NT2/D1 (cell line): ENCODE measurements around the gene ADAM23.

ENCODE experiments used
- SUZ12 ChIP-seq: IDR thresholded peaks from 2 replicates; pipeline ENCODE4 v1.6.1; 2011; ENCODE audit not compliant: insufficient read length, insufficient read depth; ENCODE audit errors: extremely low read depth
- ZNF274 ChIP-seq: IDR thresholded peaks from 2 replicates; pipeline ENCODE4 v1.6.1; 2011; ENCODE audit warnings: mild to moderate bottlenecking, low read depth, low read length

DNA sequence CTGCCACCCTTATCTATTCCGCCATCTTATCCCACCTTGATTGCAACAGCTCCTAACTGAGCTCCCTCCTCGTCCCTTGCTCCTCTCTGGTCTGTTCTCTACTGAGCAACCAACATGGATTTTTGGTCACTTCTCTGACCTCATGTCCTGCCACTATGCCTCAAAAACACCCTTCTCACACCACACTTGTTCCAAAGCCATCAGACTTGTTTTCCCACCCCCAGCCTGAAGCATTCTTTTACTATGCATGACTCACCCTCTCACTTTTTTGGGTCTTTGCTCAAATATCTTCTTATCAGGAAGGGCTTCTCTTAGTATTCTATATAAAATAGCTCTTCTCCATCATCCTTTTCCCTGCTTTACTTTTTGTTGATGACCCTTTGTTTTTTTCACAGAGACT, 196.3 kb downstream of the ADAM23 start:
- no peak for TF ChIP-seq ZNF274
- no peak for TF ChIP-seq SUZ12
